Activated T-helper 17 cell treated with anti-CD3 and anti-CD28 coated beads, Interleukin-2, amount 50 U/mL, for 72 hours (primary cell): ENCODE measurements around the gene TUBB. TPM values are rescaled to one million over a fixed set of nuclear protein-coding genes. Genes with fewer than 3 reads are reported as not detected.

Experiments
- ATAC-seq: fragments of 150-1000 bp; cut with Tn5 transposase; replicated peaks from 2 replicates; pipeline ENCODE4 v1.10.0; 2021; ENCODE audit warnings: mild to moderate bottlenecking, moderate library complexity
- H3K27ac Mint-ChIP-seq: one replicate; pipeline ENCODE4 v1.8.0; 2022; ENCODE audit warnings: mixed read lengths
- H3K27me3 Mint-ChIP-seq: one replicate; pipeline ENCODE4 v1.8.0; 2022; ENCODE audit warnings: mixed read lengths
- H3K36me3 Mint-ChIP-seq: one replicate; pipeline ENCODE4 v1.8.0; 2022; ENCODE audit warnings: low read depth, mild to moderate bottlenecking, mixed read lengths
- H3K4me1 Mint-ChIP-seq: one replicate; pipeline ENCODE4 v1.8.0; 2022; ENCODE audit warnings: mixed read lengths
- H3K4me3 Mint-ChIP-seq: one replicate; pipeline ENCODE4 v1.8.0; 2022; ENCODE audit warnings: mild to moderate bottlenecking, mixed read lengths
- H3K9me3 Mint-ChIP-seq: one replicate; pipeline ENCODE4 v1.8.0; 2022; ENCODE audit warnings: mixed read lengths
- total RNA-seq, 2 donors: library from RNA; stranded (reverse); gene quantifications; one replicate each; pipeline ENCODE4 v1.2.3, GENCODE V29; 2022

Gene TUBB
- 1,000 to 10,000 TPM; 1,139 to 1,437 TPM for total RNA-seq

DNA sequence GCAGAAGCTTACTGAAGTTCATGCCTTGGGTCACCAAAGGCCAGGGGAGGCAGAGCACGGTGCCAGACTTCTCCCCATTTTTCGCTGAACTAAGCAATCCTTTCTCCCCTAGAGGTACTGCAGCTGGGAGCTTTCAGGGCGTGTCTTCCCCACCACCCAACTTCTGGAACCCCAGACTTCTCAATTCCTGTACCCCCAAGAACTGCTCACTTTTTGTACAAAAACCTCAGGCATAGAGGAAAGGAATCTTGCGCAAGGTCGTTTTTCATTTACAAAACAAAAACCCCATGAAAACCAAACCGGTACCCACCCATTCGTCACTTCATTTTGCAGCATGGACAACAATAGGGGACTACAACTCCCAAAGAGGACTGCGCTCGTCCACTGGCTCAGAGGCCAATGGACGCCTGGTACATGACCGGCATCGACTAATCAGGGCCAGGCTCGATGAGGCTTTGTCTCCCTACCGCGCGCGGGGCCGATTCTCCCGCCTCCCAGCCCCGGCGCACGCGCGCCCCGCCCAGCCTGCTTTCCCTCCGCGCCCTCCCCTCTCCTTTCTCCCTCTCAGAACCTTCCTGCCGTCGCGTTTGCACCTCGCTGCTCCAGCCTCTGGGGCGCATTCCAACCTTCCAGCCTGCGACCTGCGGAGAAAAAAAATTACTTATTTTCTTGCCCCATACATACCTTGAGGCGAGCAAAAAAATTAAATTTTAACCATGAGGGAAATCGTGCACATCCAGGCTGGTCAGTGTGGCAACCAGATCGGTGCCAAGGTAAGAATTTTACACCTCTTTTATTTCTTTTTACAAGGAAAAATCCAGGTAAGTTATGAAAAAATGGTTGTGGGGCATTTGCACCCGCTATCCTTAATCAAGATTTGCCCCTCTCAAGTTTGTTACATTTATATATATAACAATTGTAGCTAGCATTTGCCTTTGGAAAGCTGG lies at the start of gene TUBB:
Gene TUBB (plus strand): TSS at position 562 of the 947 bp plus-strand sequence. CDS start 155 bp downstream, at position 717.
- H3K4me1 Mint-ChIP-seq: peaks cover 48% of the 10 kb centered on the region
- H3K9me3 Mint-ChIP-seq: no peaks in the 10 kb centered on the region
- H3K27ac Mint-ChIP-seq: peak within 1 kb of the TSS; percentile 96
- peak within 1 kb of the TSS; percentile 99 for H3K4me3 Mint-ChIP-seq
- peak; percentile 67 for ATAC-seq
- peaks cover 82% of the 10 kb centered on the region for H3K36me3 Mint-ChIP-seq
- no peaks in the 10 kb centered on the region for H3K27me3 Mint-ChIP-seq

- Mint-ChIP-seq H3K27me3 (no peaks in the 10 kb centered on the region), H3K9me3 (no peaks in the 10 kb centered on the region), H3K27ac (peak overlapping the region; percentile 24), H3K4me1 (peaks cover 17% of the 10 kb centered on the region), H3K4me3 (peak overlapping the region; percentile 91), H3K36me3 (peaks cover 65% of the 10 kb centered on the region)
- no peak for ATAC-seq
These were observed 49.2 kb upstream of the TUBB start for GRCh38 chr6:30670760-30671527.

DNA sequence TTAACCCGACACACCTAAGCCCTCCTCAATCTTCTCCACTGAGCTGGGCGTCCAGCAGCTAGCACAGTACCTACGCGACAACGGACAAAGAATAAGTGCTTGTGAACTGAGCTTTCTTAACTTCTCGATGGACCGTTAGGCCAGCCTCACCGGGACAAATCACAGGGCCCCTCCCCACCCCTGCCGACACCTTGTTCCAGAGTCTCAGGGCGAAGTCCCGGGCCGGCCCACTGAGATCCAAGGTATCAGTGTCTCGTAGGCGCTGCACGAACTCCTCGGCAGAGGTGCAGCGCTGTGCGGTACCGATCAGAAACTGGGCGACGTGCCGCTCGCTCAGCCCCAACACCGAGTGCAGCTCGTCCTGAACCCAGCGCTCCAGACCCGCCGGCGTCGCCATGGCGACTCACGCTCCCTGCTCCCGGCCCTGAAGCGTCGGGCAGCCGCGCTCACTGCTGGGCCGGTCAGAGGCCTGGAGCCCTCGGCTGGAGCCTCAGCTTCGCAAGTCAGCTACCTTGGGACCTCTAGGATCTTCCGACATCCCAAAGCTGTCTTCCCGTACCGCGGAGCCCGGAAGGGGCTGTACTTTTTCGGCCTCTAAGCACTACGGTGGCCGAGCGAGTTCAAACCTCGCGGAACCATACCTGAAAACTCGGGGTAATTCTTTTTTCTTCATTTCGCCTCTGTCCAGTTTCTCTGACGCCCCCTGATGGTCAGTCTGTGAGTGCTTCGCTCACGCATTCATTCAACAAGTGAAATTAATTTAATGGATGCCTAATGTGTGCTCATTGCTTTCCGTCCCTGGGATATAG lies 47.5 kb upstream of the TUBB start, which contains the start of gene DHX16:
Gene DHX16 (minus strand): TSS at position 562 of the 809 bp plus-strand sequence. CDS start 165 bp downstream, at position 397.
- peak; percentile 83 for ATAC-seq
- peaks cover 16% of the 10 kb centered on the region for H3K4me1 Mint-ChIP-seq
- H3K27ac Mint-ChIP-seq: peak within 1 kb of the TSS; percentile 94
- no peaks in the 10 kb centered on the region for H3K27me3 Mint-ChIP-seq
- peak within 1 kb of the TSS; percentile 91 for H3K4me3 Mint-ChIP-seq
- H3K9me3 Mint-ChIP-seq: no peaks in the 10 kb centered on the region
- H3K36me3 Mint-ChIP-seq: peaks cover 65% of the 10 kb centered on the region

GRCh38 chr6:30676660-30677285 lies 43.4 kb upstream of the TUBB start:
- Mint-ChIP-seq H3K4me1 (peaks cover 15% of the 10 kb centered on the region), H3K27me3 (no peaks in the 10 kb centered on the region), H3K36me3 (peaks cover 73% of the 10 kb centered on the region), H3K9me3 (no peaks in the 10 kb centered on the region), H3K4me3 (peak overlapping the region; percentile 44), H3K27ac (peak overlapping the region; percentile 79)
- ATAC-seq: no peak

DNA sequence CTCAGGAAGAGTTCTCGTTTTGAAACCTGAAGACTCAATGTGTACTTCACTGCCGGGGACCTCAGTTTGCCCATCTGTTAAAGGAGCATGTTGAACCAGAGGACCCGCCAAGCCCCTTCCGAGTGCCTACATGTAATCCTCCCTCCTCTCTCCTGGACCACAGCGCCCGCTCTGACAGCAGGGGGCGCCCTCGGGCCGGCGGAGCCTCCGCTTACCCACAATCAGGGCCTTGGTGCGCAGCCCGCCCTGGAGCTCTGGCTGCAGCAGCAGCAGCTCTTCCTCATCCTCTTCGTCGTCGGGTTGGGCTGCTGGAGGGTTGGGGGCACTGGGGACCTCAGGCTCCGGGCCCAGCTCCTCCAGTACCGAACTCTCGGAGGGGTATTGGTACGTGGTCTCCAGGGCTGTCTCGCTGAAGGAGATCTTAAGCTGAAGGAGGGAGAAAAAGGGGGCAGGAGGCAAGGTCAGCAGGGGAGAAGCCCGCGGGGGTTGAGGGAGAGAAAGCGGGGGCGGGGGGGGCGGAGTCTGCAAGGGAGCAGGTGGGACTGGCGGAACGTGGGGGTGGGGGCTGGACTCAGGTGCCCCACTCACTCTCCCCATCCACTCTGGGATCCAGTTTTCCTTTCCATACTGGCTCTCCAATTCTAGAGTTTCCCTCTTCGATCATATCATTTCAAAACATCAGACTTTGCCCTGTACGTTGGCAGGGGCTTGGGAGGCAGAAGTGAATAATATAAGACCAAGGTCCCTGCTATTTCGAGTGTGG lies 41.0 kb upstream of the TUBB start:
- H3K9me3 Mint-ChIP-seq: no peaks in the 10 kb centered on the region
- peak overlapping the region; percentile 98 for H3K4me3 Mint-ChIP-seq
- H3K36me3 Mint-ChIP-seq: peaks cover 87% of the 10 kb centered on the region
- H3K4me1 Mint-ChIP-seq: peaks cover 10% of the 10 kb centered on the region
- no peaks in the 10 kb centered on the region for H3K27me3 Mint-ChIP-seq
- ATAC-seq: peak; percentile 40
- peak overlapping the region; percentile 97 for H3K27ac Mint-ChIP-seq

DNA sequence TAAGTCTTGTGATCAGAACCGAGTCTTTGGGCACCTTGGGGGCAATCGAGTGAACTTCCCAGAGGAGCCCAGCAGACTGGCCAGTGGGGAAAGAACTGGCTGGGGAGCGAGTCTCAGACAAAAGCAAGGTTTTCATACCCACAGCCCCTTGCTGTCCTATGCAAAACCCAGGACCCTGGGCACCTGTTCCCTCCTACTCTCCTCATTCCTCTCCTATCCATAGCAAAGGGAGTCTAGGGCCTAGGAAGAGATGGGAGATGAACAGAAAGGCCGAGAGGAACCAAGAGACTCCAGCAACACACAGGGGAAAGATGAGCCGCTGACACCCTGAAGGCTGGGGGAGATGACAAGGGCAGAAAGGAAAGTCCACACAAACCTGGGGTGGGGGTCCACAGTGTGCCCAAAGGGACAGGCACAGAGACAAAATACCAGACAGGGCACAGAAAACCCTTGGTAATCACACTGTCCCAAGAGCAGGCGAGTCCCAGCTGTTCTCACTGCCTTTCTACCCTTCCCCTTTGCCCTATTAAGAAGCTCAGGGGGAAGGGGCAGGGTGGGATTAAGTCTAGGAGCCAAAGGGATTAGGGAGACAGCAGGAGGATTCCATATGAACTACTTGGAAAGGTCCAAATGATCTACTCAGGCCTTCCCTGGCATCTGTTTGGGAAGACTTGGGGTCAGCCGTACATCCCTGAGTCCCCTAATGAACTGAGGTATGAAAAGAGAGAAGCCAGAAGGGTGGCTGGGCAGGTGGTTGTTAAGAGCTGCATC lies 40.2 kb upstream of the TUBB start:
- no peaks in the 10 kb centered on the region for H3K9me3 Mint-ChIP-seq
- peak overlapping the region; percentile 97 for H3K27ac Mint-ChIP-seq
- peaks cover 10% of the 10 kb centered on the region for H3K4me1 Mint-ChIP-seq
- peaks cover 95% of the 10 kb centered on the region for H3K36me3 Mint-ChIP-seq
- no peak for ATAC-seq
- peak overlapping the region; percentile 98 for H3K4me3 Mint-ChIP-seq
- H3K27me3 Mint-ChIP-seq: no peaks in the 10 kb centered on the region

DNA sequence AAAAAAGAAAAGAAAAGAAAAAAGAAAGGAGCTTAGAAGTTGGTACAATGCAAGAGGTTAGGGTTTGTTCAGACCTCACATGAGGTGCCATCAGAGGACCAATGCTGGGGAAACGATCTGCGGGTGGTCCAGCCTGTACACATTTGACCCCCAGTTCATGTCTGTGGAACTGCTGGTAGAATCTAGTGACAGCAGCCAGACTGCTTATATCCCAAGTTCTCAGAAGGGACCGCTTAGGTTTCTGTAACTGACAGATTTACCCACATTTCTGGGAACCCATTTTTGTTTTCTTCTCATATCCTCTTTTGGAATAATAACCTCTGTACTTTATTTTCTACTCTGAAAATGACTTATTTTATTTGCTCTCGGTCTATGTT lies 38.4 kb upstream of the TUBB start:
- H3K4me3 Mint-ChIP-seq: peak overlapping the region; percentile 98
- H3K4me1 Mint-ChIP-seq: peaks cover 4% of the 10 kb centered on the region
- no peaks in the 10 kb centered on the region for H3K27me3 Mint-ChIP-seq
- ATAC-seq: peak; percentile 2
- no peaks in the 10 kb centered on the region for H3K9me3 Mint-ChIP-seq
- peaks cover 100% of the 10 kb centered on the region for H3K36me3 Mint-ChIP-seq
- H3K27ac Mint-ChIP-seq: peak overlapping the region; percentile 97

DNA sequence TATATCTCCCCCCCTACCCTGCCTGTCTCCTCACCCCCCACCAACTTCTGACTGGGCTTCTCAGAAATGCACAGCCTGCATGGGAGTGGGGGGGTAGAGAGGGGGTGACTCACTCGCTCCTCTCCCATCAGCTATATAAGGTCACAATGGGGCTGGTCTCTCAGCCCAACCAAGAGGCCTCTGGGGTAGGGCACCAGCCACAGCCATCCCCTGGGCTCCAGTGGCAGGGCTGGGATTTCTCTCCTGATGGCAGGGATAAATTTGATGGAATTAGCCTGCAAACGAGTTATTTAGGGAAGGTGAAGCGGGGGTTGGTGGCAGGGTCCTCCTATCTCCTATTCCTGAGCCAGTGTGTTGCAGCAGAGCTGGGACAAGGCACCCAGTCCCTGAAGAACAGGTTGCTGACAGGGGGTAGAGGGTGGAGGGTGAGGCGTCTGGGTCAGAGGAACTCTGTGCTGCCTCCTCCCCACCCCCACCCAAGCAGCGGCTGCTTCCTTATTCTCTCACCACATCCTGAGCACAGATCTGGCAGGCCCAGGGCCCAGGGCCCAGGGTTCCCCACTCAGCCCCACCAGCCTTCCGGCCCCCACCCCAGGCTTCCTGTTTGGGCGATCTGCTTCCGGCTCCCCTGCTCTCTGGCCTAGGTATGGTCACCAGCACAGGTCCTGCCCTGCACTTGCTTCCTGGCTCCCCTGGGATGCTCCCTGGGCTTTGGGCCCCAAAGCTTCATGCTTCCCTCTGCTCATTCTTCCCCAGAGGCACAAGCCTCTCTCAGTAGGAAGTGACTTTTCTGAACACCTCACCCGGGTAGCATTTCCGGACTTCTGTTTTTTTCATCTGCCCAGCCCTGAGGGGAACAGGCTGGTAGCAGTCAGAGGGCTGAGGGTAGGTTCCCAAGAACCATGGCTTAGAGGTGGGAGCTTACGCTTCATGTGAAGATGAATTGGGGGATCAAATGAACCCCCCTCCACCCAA lies 37.7 kb upstream of the TUBB start:
- ATAC-seq: peak; percentile 74
- peak overlapping the region; percentile 97 for H3K27ac Mint-ChIP-seq
- peaks cover 100% of the 10 kb centered on the region for H3K36me3 Mint-ChIP-seq
- H3K4me1 Mint-ChIP-seq: peaks cover 4% of the 10 kb centered on the region
- no peaks in the 10 kb centered on the region for H3K9me3 Mint-ChIP-seq
- H3K4me3 Mint-ChIP-seq: peak overlapping the region; percentile 98
- H3K27me3 Mint-ChIP-seq: no peaks in the 10 kb centered on the region

DNA sequence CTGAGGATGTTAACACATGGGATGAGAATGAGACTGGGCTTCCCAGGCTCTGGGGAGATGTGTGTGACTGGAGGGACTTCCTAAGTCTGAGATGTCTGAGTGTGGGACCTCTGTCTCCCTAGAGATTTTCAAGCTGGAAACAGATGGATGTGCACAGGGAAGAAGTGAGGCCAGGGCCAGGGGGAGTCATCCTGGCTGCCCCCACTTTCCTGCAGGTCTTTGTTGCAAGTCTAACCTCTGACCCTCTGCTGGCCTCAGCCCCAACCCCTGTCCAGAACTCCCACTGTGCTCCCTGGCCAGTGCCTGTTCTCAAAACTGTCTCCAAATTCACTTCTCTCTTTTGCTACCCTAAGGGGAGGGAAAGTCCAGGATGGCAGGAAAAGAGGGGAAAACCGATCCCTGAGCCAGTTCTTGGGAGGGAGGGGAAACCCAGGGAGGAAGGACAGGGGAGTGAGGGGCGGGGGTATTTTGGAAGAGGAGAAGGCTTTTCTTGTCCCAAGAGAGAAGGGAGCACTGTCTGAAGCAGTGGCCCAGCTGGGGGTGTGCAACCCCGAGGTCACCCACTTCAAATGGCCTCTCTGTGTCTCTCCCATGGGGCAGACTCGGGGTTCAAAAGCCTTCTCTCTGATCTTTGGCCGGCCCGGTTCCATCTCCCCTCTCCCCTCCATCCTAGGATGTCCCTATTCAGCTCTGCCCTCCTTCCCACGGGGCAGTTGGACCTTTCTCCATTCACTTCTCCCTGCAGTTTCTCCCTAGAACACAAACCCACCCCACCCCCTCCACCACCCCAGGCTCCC lies 36.8 kb upstream of the TUBB start:
- Mint-ChIP-seq H3K36me3 (peaks cover 100% of the 10 kb centered on the region), H3K27ac (peak overlapping the region; percentile 97), H3K4me1 (peaks cover 9% of the 10 kb centered on the region), H3K9me3 (no peaks in the 10 kb centered on the region), H3K4me3 (peak overlapping the region; percentile 98), H3K27me3 (no peaks in the 10 kb centered on the region)
- ATAC-seq: no peak

DNA sequence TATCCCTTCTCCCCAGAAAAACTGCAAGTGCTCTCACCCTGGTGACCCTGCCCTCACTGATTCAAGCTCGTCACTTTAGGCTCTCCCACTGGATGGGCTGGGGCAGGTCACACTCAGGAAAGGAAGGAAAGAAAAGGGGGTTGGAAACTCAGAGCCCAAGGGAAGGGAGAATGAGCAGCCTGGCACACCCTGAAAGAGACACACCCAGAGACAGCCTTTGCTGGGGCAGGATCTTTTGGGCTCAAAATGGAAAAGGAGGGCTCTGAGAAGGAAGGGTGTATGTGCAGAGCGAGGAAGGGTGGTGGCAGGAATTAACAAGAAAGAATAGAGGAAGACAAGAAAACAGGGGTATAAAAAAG lies 36.2 kb upstream of the TUBB start:
- Mint-ChIP-seq H3K27ac (peak overlapping the region; percentile 97), H3K4me3 (peak overlapping the region; percentile 98), H3K36me3 (peaks cover 96% of the 10 kb centered on the region), H3K4me1 (peaks cover 13% of the 10 kb centered on the region), H3K27me3 (no peaks in the 10 kb centered on the region), H3K9me3 (no peaks in the 10 kb centered on the region)
- ATAC-seq: no peak
